ENCODE data around the gene IFI30. TPM values are rescaled to one million over a fixed set of nuclear protein-coding genes. Genes with fewer than 3 reads are reported as not detected.

IFI30 gene
- total RNA-seq, 4 donors from 2014 or later = 13.4 to 37.2 (median 35.1) TPM

GRCh38 chr19:18192673-18193387 is 19.2 kb downstream of the IFI30 start, which contains the start of gene MPV17L2:
TSS of gene MPV17L2 (plus strand) at chr19:18193218. CDS start at chr19:18193282, 64 bp downstream.
- peak; percentile 100 for DNase-seq (ENCODE audit: low spot score in 2 of 2)
- H3K9me3 ChIP-seq = no peaks in the 10 kb centered on the region
- H3K27ac ChIP-seq = peak within 1 kb of the TSS; percentile 96
- H3K27me3 ChIP-seq = no peaks in the 10 kb centered on the region
- H3K4me3 ChIP-seq = peak within 1 kb of the TSS; percentile 88
- TF ChIP-seq POLR2A (IDR thresholded peaks at IDR 0.05) (peak in 1 of 2 donors; percentile 48), POLR2AphosphoS5 (IDR thresholded peaks at IDR 0.05) (peak; percentile 48 to 93 (median 52))
- TF ChIP-seq, protein P1, sequence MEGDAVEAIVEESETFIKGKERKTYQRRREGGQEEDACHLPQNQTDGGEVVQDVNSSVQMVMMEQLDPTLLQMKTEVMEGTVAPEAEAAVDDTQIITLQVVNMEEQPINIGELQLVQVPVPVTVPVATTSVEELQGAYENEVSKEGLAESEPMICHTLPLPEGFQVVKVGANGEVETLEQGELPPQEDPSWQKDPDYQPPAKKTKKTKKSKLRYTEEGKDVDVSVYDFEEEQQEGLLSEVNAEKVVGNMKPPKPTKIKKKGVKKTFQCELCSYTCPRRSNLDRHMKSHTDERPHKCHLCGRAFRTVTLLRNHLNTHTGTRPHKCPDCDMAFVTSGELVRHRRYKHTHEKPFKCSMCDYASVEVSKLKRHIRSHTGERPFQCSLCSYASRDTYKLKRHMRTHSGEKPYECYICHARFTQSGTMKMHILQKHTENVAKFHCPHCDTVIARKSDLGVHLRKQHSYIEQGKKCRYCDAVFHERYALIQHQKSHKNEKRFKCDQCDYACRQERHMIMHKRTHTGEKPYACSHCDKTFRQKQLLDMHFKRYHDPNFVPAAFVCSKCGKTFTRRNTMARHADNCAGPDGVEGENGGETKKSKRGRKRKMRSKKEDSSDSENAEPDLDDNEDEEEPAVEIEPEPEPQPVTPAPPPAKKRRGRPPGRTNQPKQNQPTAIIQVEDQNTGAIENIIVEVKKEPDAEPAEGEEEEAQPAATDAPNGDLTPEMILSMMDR (IDR thresholded peaks at IDR 0.05) = no peak
- peaks cover 17% of the 10 kb centered on the region for H3K36me3 ChIP-seq
- H3K4me1 ChIP-seq = peaks cover 26% of the 10 kb centered on the region
- under 1% methylated on average over 20 of the region's 74 CpGs for WGBS

GRCh38 chr19:18193388-18194180 is 20.0 kb downstream of the IFI30 start:
- TF ChIP-seq POLR2A (IDR thresholded peaks at IDR 0.05) (no peak), POLR2AphosphoS5 (IDR thresholded peaks at IDR 0.05) (no peak), EP300 (IDR thresholded peaks at IDR 0.05) (no peak)
- TF ChIP-seq, protein P1 (IDR thresholded peaks at IDR 0.05) = no peak
- Histone ChIP-seq H3K4me3 (peak overlapping the region; percentile 88), H3K4me1 (peaks cover 26% of the 10 kb centered on the region), H3K27ac (peak overlapping the region; percentile 73), H3K27me3 (no peaks in the 10 kb centered on the region), H3K36me3 (peaks cover 25% of the 10 kb centered on the region), H3K9me3 (no peaks in the 10 kb centered on the region)
- DNase-seq (ENCODE audit: low spot score in 2 of 2) = peak in 1 of 2 donors; percentile 80
- WGBS = 33% methylated on average over 4 of the region's 46 CpGs

DNA sequence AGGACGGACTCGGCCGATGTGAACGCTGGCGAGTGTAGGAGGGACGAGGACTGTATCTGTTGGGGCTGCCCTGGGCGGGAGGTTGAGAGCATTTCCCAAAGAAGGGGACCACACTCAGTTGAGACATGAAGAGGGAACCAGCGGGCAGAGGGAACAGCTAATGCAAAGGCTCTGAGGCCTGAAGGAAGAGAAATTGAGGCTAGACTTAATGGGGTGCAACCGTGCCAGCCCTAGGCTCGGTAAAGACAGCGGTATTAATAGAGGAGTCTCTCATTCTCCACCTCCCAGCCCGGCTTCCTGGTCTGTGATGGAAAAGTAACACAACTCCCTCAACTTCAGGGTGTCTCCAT is 20.5 kb downstream of the IFI30 start:
- H3K4me3 ChIP-seq = peak overlapping the region; percentile 88

DNA sequence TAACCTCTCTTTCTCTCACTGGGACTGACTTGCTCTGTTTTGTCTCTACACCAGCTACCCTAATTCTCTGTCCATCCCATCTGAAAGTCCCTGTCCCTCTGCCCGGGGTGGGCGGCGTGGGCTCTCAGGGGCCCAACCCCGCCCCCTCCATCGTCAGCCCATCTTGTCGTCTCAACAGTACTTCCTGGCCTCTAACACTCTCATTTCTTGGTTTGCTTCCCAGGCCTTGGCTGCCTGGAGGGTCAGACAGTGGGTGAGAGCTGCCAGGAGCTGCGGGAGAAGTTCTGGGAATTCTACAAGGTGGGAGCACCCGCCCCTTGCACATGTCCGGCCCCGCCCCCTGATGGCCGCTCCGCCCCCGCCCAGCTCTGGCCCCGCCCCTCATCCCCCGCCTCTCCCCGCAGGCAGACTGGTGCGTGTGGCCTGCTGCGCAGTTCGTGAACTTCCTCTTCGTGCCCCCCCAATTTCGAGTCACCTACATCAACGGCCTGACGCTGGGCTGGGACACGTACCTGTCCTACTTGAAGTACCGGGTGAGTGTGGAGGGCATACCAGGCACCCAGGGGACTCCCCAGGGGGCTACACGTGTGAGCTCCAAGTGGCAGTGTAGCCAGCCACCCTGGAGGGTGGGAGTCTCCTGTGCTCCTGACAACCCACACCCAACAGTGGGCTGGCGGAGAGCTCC is 21.1 kb downstream of the IFI30 start:
- Histone ChIP-seq H3K9me3 (no peaks in the 10 kb centered on the region), H3K27ac (no peak overlapping the region), H3K4me3 (peak overlapping the region; percentile 88), H3K36me3 (peaks cover 30% of the 10 kb centered on the region), H3K27me3 (no peaks in the 10 kb centered on the region), H3K4me1 (peaks cover 26% of the 10 kb centered on the region)
- WGBS = 13% methylated on average over 11 of the region's 27 CpGs
- TF ChIP-seq, protein P1 (IDR thresholded peaks at IDR 0.05) = no peak
- TF ChIP-seq POLR2AphosphoS5 (IDR thresholded peaks at IDR 0.05) (no peak), EP300 (IDR thresholded peaks at IDR 0.05) (no peak), POLR2A (IDR thresholded peaks at IDR 0.05) (no peak)
- peak in 1 of 2 donors; percentile 69 for DNase-seq (ENCODE audit: low spot score in 2 of 2)

More for the DNA sequence above, 20.5 kb downstream of the IFI30 start:
- DNase-seq (ENCODE audit: low spot score in 2 of 2) = no peak
- Histone ChIP-seq H3K4me1 (peaks cover 26% of the 10 kb centered on the region), H3K27me3 (no peaks in the 10 kb centered on the region), H3K36me3 (peaks cover 30% of the 10 kb centered on the region), H3K9me3 (no peaks in the 10 kb centered on the region), H3K27ac (no peak overlapping the region)
- 63% methylated on average over 12 of the region's 12 CpGs for WGBS
- TF ChIP-seq EP300 (IDR thresholded peaks at IDR 0.05) (no peak), POLR2A (IDR thresholded peaks at IDR 0.05) (no peak), POLR2AphosphoS5 (IDR thresholded peaks at IDR 0.05) (no peak)
- TF ChIP-seq, protein P1 (IDR thresholded peaks at IDR 0.05) = no peak

Measured in suprapubic skin (tissue), 4 donors.